ENCODE results near the gene GUSB.

Gene GUSB

GRCh38 chr7:65978891-65979582 lies 3.0 kb downstream of the GUSB start:
- no peak for DNase-seq (ENCODE audit: low read depth, low spot score)
- H3K27ac ChIP-seq, result no peak overlapping the region
- H3K4me3 ChIP-seq, result no peak overlapping the region
- no peaks in the 10 kb centered on the region for H3K9me3 ChIP-seq (ENCODE audit: low read depth, low read length)
- TF ChIP-seq FOXP2 (optimal IDR thresholded peaks at IDR 0.05; ENCODE audit: control extremely low read depth, extremely low read length, insufficient read depth) (no peak), POLR2AphosphoS5 (IDR thresholded peaks at IDR 0.05; ENCODE audit: borderline replicate concordance, low read depth, low read length) (no peak), EZH2 (IDR thresholded peaks at IDR 0.05) (no peak)
- H3K9ac ChIP-seq (ENCODE audit: insufficient read length), result no peak overlapping the region
- H3K36me3 ChIP-seq (ENCODE audit: insufficient read depth, low read length), result peaks cover 36% of the 10 kb centered on the region; the same call in 1 of the 2 replicates

GRCh38 chr7:65976659-65977196 lies 5.3 kb downstream of the GUSB start:
- no peaks in the 10 kb centered on the region for H3K9me3 ChIP-seq (ENCODE audit: low read depth, low read length)
- no peak overlapping the region for H3K4me3 ChIP-seq
- no peak for DNase-seq (ENCODE audit: low read depth, low spot score)
- no peak overlapping the region for H3K27ac ChIP-seq
- H3K36me3 ChIP-seq (ENCODE audit: insufficient read depth, low read length), result peaks cover 54% of the 10 kb centered on the region; the same call in 1 of the 2 replicates
- TF ChIP-seq POLR2AphosphoS5 (IDR thresholded peaks at IDR 0.05; ENCODE audit: borderline replicate concordance, low read depth, low read length) (no peak), EZH2 (IDR thresholded peaks at IDR 0.05) (no peak)
- no peak overlapping the region for H3K9ac ChIP-seq (ENCODE audit: insufficient read length)

DNA sequence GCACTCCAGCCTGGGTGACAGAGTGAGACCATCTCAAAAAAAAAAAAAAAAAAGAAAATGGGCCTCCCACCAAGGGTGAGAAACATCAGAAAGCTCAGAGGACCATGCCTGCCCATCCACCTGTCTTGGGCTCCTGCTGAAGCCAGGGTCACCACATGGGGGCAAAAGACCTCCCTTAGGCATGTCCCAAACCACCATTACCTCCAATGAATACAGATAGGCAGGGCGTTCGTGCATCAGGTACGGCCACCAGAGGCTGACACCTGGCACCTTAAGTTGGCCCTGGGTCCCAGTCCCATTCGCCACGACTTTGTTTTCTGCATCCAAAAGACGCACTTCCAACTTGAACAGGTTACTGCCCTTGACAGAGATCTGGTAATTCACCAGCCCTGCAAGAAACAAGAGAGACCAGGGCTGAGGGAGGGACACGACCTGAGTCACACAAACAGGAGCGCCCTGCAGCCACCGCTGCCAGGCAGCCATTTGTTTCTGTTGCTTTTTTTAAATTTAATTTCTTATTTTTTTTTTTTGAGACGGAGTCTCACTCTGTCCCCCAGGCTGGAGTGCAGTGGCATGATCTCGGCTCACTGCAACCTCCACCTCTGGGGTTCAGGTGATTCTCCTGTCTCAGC lies 6.1 kb downstream of the GUSB start:
- Histone ChIP-seq H3K9ac (ENCODE audit: insufficient read length) (no peak overlapping the region), H3K27ac (no peak overlapping the region), H3K4me3 (no peak overlapping the region), H3K36me3 (ENCODE audit: insufficient read depth, low read length) (peaks cover 60% of the 10 kb centered on the region), H3K9me3 (ENCODE audit: low read depth, low read length) (no peaks in the 10 kb centered on the region)
- TF ChIP-seq EZH2 (IDR thresholded peaks at IDR 0.05) (no peak), POLR2AphosphoS5 (IDR thresholded peaks at IDR 0.05; ENCODE audit: borderline replicate concordance, low read depth, low read length) (no peak), FOXP2 (optimal IDR thresholded peaks at IDR 0.05; ENCODE audit: control extremely low read depth, extremely low read length, insufficient read depth) (no peak)
- DNase-seq (ENCODE audit: low read depth, low spot score), result no peak

GRCh38 chr7:65974876-65975275 lies 7.1 kb downstream of the GUSB start:
- no peaks in the 10 kb centered on the region for H3K9me3 ChIP-seq (ENCODE audit: low read depth, low read length)
- DNase-seq (ENCODE audit: low read depth, low spot score), result no peak
- no peak overlapping the region for H3K27ac ChIP-seq
- no peak overlapping the region for H3K4me3 ChIP-seq
- H3K36me3 ChIP-seq (ENCODE audit: insufficient read depth, low read length), result peaks cover 62% of the 10 kb centered on the region
- no peak overlapping the region for H3K9ac ChIP-seq (ENCODE audit: insufficient read length)
- TF ChIP-seq EZH2 (IDR thresholded peaks at IDR 0.05), result no peak
- no peak for TF ChIP-seq FOXP2 (optimal IDR thresholded peaks at IDR 0.05; ENCODE audit: control extremely low read depth, extremely low read length, insufficient read depth)
- no peak for TF ChIP-seq POLR2AphosphoS5 (IDR thresholded peaks at IDR 0.05; ENCODE audit: borderline replicate concordance, low read depth, low read length)

GRCh38 chr7:65974191-65974801 lies 7.7 kb downstream of the GUSB start:
- Histone ChIP-seq H3K9me3 (ENCODE audit: low read depth, low read length) (no peaks in the 10 kb centered on the region), H3K36me3 (ENCODE audit: insufficient read depth, low read length) (peaks cover 63% of the 10 kb centered on the region), H3K9ac (ENCODE audit: insufficient read length) (no peak overlapping the region), H3K4me3 (no peak overlapping the region), H3K27ac (no peak overlapping the region)
- TF ChIP-seq POLR2AphosphoS5 (IDR thresholded peaks at IDR 0.05; ENCODE audit: borderline replicate concordance, low read depth, low read length), result no peak
- no peak for TF ChIP-seq EZH2 (IDR thresholded peaks at IDR 0.05)
- TF ChIP-seq FOXP2 (optimal IDR thresholded peaks at IDR 0.05; ENCODE audit: control extremely low read depth, extremely low read length, insufficient read depth), result no peak
- DNase-seq (ENCODE audit: low read depth, low spot score), result no peak

GRCh38 chr7:65972976-65973375 lies 9.0 kb downstream of the GUSB start:
- TF ChIP-seq EZH2 (IDR thresholded peaks at IDR 0.05) (no peak), POLR2AphosphoS5 (IDR thresholded peaks at IDR 0.05; ENCODE audit: borderline replicate concordance, low read depth, low read length) (no peak), FOXP2 (optimal IDR thresholded peaks at IDR 0.05; ENCODE audit: control extremely low read depth, extremely low read length, insufficient read depth) (no peak)
- Histone ChIP-seq H3K9me3 (ENCODE audit: low read depth, low read length) (no peaks in the 10 kb centered on the region), H3K4me3 (no peak overlapping the region), H3K27ac (no peak overlapping the region), H3K9ac (ENCODE audit: insufficient read length) (no peak overlapping the region), H3K36me3 (ENCODE audit: insufficient read depth, low read length) (peaks cover 71% of the 10 kb centered on the region)
- no peak for DNase-seq (ENCODE audit: low read depth, low spot score)

GRCh38 chr7:65971021-65971420 lies 11.0 kb downstream of the GUSB start:
- Histone ChIP-seq H3K9me3 (ENCODE audit: low read depth, low read length) (no peaks in the 10 kb centered on the region), H3K4me3 (no peak overlapping the region), H3K9ac (ENCODE audit: insufficient read length) (no peak overlapping the region), H3K27ac (no peak overlapping the region), H3K36me3 (ENCODE audit: insufficient read depth, low read length) (peaks cover 84% of the 10 kb centered on the region)
- TF ChIP-seq POLR2AphosphoS5 (IDR thresholded peaks at IDR 0.05; ENCODE audit: borderline replicate concordance, low read depth, low read length) (no peak), FOXP2 (optimal IDR thresholded peaks at IDR 0.05; ENCODE audit: control extremely low read depth, extremely low read length, insufficient read depth) (no peak), EZH2 (IDR thresholded peaks at IDR 0.05) (no peak)
- DNase-seq (ENCODE audit: low read depth, low spot score), result no peak

All from SK-N-MC (cell line).